ENCODE data around the gene CCL3.
"Not testable (repeated sequence)": the region's sequence is repeated elsewhere in the genome, so short reads cannot be mapped to it uniquely, and the experiment has no call there.

CCL3 gene

DNA sequence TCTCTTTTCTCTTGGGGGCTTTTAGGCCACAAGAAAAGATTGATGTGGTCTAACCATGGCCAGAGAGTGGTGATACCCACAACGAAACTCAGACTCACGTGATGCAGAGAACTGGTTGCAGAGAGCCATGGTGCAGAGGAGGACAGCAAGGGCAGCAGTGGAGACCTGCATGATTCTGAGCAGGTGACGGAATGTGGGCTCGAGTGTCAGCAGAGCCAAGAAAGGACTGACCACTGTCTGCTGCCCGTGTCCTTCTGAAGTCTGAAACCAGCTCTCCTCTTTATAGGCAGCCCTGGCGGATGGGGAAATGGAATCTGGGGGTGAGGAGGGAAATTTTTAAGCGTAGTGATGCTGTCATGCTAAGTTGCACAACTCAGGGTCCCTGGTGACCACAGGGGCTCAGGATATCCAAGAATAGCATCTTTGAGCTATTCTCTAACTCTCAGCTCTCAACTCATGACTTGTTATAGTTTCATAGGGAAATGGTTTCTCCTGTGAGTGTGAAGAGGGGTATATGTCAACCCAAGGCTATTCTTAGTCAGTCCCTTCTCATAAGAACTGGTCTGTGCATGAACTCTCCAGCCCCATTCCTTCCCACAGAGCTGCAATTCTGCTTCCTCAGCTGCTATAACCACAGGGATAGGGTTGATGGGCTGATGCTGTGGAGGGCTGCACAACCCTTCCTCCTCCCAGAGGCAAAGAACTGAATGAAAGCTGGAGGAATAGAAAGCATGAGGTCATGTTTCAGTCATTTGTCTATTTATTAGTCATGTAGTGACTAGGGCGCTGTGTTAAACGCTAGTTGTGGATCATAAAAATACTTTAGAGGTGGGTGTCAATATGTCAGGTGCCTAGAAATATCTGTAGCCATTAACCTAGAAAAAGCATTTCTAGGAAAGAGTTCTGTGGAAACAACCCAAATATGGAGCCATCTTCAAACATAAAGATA, at the start of gene CCL3:
TSS of gene CCL3 (minus strand) at position 256 of the 949 bp plus-strand sequence. CDS start at position 171, 85 bp downstream.
- no peak for DNase-seq

DNA sequence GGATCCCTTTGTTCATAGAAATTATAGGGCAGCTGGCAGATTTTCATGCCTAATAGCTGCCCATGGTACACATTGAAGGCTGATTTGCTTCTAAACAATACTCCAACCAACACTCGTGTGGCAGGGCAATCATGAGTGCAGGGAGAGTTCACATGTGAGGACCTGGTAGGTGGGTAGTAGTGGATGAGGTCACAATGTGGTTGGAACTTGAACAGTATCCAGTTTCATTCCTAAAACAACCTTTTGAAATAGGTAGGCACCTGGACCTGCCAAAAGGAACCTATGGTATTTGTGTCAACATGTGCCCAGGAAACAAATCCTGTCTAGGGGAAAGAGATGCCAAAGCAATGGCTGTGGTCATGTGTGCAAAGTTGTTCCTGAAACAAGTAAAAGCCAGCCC, 46.5 kb upstream of the CCL3 start:
- DNase-seq, result no peak

DNA sequence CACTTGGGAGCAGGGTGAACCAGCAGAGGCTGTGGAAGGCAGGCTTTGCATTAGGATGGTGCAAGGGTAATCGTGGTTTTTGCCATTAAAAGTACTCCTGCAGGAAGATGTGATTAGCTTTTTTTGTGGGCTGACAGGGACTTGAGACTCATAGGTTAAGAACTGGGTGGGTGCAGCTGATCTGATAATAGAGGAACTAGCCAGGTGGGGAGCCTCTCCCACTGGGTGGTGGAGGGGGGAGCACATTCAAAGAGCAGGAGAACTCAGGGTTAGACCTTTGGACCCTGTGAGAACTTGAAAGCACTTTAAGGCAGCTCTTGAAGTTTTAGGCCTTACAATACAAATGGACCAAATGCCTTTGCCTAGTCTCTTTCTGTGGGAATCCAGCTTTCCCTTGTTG, 46.1 kb upstream of the CCL3 start:
- DNase-seq, result no peak

DNA sequence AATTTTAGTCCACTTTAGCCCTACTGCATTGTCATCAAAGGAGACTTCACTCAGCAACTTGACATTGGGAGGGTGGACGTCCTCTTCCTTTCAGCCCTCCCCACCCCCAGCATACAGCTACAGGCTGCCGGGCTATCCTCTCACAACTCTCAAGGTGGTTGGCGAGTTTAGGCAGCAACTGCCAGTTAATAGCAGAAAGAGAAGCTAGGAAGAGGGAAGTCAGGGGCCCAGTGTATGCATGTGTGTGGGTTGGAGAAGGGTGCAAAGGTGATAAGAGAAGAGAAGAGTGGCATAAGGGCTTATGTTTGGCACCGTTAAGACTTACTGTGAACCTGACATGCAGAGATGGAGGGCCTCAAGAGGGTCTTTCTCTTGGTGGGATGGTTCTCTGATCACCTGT, 45.5 kb upstream of the CCL3 start:
- DNase-seq, result no peak

DNA sequence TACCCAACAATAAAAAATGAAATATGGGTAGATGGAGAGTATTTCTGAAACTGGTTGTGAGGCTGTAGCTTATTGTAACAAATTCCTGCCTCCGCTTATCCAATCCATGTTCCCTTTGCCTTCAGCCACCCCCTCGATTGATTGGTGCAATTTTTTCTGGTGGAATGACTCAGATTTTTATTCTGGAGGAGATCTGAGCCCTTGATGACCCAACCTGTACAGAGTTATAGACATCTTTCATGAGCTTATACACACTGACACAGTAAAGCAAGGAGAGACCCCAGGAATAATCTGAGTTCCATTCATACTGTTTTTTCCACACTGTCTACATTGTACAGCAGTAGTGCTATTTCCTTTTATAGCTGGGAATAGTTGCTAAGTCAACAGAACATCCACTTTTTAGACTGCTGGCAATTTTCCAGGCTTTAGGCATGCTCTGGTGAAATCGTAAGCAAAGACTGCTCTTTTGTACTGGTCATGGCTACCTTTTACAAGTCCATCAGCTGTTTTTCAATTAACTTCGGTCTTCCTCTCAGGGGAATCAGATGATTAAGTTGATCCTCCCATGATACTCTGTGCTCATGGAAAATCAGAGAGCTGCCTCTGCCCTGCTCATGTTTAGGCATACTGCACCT, 43.8 kb upstream of the CCL3 start:
- DNase-seq, result no peak

DNA sequence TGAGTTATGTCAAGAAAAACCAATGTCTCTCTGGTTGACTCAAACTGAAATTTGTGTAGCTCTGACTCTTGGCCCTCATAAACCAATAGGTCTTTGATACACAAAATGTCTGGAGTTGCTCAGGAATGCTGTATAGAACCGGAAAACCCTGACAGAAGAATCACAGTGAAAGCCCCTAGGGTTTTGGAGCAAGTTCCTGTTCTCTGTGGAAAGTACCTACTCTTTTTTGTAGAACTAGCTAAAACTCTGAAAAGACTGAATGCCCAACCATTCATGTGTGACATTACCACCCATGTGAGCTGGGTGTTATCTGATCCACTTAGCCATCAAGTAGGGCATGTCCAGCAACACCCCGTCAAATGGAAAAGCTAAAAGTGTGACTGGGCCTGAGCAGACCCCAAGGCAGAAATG, 42.5 kb upstream of the CCL3 start:
- no peak for DNase-seq

DNA sequence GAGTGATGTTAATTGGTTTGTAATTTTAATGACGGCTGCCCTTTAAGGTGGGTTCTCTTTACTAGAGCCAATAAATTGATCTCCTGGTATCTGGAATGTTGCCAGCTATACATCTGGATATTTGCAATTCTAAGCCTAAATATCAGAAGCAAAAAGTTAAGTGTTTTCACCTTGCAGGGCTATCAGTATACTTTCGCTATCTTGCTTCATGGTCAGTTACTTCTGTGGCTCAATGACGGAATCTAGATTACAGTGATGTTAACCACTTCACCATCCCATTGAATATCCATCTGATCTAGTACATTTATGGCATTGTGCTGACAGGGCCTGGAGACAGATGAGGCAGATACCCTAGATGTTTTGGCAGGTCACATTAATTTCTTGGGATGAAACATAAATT, 42.0 kb upstream of the CCL3 start:
- no peak for DNase-seq

DNA sequence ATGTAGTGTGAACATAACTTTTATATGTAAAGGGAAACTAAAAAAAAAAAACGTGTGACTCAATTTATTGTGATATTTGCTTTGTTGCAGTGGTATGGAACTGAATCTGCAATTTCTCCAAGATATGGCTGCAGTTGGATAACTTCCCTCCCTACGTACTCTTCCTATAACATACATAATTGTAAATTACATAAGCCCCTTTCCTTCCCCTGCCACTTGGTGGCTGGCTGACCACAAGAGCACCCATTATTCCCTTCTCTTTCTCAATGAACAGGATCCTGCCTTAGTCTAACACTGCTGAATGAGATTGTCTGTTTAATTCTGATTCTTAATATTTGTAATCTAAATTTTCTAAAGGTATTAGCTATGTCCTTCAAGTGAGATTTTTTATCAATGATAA, 41.5 kb upstream of the CCL3 start:
- no peak for DNase-seq

DNA sequence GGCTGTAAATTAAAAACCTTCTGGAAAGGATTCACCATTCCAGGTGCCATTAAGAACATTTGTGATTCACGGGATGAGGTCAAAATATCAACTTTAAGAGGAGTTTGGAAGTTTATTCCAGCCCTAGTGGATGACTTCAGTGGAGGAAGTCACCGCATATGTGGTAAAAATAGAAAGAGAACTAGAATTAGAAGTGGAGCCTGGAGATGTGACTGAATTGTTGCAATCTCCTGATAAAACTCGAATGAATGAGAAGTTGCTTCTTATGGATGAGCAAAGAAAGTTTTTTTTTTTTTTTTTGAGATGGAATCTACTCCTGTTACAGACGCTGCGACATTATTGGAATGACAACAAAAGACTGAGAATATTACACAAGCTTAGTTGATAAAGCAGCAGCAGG, 40.4 kb upstream of the CCL3 start:
- DNase-seq, result no peak

DNA sequence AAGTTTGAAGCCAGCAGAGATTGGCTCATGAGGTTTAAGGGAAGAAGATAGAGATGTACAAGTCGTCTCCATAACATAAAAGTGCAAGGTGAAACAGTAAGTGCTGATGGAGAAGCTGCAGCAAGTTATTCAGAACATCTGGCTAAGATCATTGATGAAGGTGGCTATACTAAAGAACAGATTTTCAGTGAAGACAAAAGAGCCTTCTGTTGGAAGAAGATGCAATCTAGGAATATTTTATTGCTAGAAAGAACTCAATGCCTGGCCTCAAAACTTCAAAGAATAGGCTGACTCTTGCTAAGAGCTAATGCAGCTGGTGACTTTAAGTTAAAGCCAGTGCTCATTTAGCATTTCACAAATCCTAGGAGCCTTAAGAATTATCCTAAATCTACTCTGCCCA, 39.7 kb upstream of the CCL3 start:
- DNase-seq, result no peak

DNA sequence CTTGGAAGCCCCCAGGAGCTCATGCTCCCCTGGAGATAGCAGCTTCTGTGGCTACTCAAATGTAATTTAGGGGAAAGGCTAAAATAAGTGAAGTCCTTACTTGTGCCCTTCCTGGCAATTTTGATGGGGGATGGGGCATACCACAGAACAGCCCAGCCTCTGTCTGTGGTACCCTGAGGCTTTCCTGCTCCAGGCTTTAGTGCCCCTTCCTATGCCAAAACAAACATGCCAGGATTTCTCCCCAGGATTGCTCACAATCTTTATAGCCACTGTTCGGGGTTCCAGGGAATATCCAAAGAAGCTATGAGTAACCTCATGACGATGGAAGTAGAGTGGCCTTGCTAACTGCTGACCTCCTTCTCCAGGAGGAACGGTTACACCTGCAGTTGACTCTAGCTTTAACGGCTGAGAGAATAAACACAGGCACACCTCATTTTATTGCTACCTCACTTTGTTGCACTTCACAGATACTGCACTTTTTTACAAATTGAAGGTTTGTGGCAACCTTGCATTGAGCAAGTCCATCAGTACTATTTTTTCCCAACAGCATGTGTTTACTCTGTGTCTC, 38.6 kb upstream of the CCL3 start:
- no peak for DNase-seq

DNA sequence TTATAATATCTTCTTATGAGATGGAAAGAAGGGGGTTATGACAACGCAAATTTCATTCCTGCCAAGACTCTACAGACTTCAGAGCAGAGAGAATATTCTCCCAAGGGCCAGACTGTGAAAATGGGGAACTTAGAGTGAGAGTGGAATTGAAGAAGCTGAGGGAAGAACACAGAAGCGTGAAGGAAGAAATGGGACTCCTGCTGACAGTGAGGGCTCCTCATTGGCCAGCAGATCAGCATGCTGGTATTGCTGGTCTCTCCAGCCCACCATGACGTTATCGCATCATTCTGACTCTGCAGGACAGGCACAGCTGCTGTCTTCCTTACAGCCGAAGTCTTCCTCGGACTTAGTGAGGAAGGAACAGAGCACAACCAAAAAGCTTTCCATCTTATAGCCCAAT, 38.0 kb upstream of the CCL3 start:
- DNase-seq, result no peak

DNA sequence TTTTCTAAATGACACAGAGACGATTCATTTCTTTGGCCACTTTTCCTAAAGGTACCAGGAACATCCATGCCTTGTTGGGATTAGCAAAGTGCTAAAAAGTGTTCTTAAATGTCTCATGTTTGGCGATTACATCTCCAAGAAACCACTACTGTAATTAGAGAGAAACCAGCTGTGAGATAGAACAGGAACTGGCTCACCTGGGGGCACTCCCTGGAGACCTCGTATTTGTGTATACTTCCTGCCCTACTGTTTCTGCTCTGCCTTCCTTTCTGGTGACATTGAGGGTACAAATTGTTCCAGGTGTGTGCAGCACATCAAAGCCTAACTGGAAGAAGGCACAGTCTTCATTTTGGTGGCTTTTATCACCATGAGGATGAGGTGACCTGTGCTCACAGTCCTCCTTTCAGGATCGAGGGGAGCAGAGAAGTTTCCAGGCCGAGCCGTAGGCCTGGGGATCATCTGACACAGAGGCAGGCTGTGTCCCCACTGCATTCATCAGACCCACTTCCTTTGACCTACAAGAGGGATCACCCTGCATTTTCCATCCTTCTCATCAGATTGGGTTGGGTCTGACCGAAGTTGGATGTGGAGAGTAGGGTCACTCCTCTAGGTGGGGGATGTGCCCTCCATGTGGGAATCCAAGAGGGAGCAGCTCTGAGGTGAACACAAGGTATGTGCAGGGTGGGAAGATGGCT, 37.4 kb upstream of the CCL3 start:
- DNase-seq, result no peak

DNA sequence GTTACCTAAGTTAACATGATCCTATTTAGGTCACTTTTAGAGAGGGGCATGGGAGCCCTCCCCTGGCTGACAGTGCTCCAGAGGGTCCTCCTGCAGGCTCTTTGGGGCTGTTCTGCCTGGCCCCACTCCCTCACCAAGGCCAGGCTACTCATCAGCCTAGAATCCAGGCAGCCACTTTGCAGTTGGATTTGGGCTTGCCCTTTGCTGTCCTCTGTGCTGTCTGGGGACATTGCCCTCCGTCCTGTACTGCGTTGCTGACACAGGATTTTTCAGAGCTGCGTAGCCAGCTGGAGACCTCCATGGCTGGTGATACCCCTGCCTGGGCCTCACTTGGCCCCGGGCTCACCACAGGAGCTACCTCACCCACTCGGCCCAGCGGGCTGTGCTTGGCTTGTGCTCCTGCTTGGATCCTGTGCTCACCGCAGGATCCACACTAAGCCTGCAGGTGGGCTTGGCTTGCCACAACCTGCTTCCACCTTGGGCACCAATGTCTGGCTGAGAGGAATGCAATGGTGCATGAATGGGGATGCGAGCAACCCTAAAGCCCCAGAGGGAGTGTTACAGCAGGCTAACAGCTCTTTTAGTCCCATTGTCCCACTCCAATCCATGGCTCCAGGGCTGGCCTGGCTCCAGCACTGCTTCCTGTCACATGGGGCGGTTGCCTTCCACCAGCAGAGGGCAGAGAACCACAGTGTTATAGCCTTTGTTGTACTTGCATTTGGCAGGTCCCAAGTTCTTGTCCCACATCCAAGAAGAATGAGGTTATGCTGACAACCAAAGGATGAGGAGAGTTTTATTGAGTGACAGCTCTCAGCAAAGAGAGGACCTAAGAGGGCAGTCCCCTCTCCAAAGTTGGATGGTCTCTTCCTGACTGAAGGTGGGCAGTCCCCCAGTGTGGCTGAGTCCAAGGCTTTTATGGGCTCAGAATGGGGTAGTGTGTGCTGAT, 35.2 kb upstream of the CCL3 start:
- no peak for DNase-seq

DNA sequence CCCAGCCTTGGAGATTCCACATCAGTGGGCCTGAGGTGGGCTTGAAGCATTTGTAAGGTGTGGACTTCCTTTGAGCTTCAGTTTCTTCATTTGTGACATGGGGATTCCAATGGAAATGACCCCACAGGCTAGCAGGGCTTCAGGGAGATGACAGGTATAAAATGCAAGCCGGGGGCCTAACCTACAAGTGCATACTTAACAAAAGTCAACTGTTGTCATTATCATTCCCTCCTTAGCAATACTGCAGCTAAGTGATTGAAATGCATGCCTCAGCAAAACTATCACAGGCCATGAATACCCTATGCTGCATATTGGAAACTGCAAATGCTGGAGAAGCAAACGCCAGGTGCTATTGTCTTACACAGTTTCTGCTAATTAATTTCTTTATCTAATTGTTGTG, 33.5 kb upstream of the CCL3 start:
- no peak for DNase-seq

DNA sequence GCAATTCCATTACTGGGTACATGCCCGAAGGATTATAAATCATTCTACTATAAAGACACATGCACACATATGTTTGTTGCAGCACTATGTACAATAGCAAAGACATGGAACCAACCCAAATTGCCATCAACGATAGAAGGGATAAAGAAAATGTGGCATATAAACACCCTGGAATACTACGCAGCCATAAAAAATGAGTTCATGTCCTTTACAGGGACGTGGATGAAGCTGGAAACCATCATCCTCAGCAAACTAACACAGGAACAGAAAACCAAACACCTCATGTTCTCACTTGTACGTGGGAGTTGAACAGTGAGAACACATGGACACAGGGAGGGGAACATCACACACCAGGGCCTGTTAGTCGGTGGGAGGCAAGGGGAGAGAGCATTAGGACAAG, 31.2 kb upstream of the CCL3 start:
- not testable (repeated sequence) for DNase-seq

DNA sequence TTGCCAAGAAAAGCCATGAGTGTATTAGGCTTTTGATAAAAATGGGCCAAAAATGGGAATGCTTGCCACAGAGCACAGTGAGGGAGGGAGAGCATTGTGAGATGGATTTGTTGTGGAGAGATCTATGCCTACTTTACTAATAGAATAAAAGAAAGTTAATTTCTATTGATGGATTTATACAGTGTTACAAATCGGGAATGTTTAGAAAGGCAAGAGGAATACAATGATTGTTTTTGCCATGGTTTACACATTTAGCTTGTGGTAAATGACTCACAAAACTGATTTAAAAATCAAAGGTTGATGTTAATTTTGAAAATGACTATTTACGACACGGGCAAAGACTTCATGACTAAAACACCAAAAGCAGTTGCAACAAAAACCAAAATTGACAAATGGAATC, 30.3 kb upstream of the CCL3 start:
- no peak for DNase-seq

DNA sequence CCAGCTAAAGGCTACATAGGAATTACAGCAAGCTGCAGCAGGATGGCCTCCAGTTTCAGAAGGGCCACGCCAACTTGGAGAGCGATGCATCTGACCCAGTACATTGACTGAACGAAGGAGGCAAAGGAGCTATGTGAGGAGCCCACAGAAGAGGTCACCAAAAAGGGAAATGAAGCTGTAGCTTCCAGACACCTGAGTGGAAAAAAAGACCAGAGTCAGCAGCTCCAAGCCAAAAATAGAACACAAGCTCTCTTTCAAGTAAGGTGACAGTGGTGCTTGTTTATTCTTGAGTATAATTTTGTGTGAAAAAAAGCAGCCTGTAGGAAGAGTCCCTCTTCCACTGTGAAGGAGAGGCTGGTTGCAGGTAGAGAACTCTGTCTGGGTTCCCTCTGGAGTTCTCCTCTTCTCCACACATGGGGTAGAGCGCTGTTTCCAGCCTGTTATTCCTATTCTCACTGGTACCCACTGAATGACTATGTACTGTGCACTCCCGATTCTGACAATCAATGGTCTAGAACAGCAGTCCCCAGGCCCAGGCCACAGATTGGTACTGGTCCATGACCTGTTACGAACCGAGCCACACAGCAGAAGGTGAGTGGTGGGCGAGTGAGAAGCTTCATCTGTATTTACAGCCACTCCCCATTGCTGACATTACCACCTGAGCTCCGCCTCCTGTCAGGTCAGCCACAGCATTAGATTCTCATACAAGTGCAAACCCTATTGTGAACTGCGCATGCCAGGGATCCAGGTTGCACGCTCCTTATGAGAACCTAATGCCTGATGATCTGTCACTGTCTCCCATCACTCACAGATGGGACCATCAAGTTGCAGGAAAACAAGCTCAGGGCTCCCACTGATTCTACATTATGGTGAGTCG, 28.8 kb upstream of the CCL3 start:
- DNase-seq, result no peak

DNA sequence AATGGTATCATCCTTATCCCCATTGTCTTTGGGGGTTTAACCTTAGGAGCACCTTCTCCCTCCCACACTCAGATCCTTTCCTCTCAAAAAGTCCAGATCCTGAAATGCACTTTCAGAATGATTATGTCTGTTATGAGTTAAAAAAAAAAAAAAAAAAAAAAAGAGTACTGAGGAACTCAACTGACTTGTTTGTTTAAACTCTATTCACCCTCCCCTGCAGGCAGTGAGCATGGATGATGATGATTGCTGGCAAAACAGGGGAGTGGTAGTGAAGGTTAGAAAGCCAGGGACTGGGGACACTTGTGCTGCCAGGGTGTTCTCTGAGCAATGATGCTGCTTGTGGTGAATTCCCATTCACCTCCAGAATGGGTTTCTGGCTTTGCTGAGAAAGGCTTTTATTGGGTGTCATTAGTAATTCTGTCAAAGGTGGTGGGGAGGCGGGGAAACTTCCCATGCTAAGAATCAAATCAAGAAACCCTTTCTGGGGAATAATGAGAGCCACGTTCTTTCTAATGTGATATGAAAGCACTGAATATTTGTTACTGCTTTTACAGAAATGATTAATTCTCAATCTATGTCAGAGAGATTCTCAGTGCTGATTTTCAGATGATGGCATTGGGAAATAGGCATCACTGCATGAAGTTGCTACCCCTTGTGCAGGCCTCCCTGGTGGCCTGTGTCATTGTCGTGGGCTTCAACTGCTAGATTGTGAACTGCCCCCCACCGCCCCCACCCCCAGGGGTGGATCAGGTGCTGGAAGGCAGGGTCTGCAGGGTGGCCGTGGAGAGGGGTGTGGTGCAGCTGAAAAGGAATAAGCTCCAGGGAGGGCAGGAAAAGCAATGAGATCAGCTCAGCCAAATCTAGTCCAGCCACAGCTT, 27.8 kb upstream of the CCL3 start:
- no peak for DNase-seq

DNA sequence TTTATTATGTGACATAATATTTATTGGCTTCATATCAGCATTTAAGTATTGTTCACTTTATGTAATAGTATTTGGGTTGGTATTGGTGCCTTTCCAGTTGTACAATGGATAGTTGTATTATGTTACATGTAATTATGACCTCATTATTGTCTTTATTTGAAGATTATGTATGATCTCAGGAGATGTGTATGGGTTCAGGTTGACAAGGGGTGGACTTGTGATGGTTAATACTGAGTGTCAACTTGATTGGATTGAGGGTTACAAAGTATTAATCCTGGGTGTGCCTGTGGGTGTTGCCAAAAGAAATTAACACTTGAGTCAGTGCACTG, 25.7 kb upstream of the CCL3 start:
- not testable (repeated sequence) for DNase-seq

Data from CD4-positive, alpha-beta T cell treated with Interleukin-6 for 4 hours (primary cell).